Activated CD8-positive, alpha-beta memory T cell treated with anti-CD3 and anti-CD28 coated beads, Interleukin-2, amount 50 U/mL, for 24 hours (primary cell): Measurements from ENCODE around the gene TBXAS1.

Experiments used
- DNase-seq: peaks from one replicate; pipeline ENCODE4 v3.0.0-alpha.2; 2020; ENCODE audit errors: extremely low read depth

The TBXAS1 gene

GRCh38 chr7:139829025-139829774 lies at the start of gene TBXAS1:
Gene TBXAS1 (plus strand): TSS chr7:139829264. CDS start chr7:139829391, 127 bp downstream.
- DNase-seq, result no peak

GRCh38 chr7:139782932-139783331 lies 46.1 kb upstream of the TBXAS1 start:
- no peak for DNase-seq

GRCh38 chr7:139783647-139784385 lies 45.2 kb upstream of the TBXAS1 start:
- DNase-seq, result no peak

DNA sequence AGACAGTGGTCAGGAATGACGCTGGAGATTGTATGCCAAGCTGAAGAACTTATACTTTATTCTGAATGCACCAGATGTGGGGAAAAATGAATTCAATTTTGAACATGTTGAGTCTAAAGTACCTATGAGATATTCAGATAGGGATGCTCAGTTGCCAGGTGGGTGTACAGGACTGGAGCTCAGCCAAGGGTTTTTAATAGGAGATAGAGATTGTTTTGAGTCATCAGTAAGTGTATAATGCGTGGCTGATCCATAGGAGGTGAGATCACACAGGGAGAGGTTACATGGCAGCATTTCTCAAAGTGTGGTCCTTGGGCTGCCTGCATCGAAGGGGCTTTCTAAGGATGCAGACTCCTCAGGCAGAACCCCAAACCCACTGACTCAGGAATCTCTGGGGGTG lies 44.4 kb upstream of the TBXAS1 start:
- DNase-seq, result no peak

DNA sequence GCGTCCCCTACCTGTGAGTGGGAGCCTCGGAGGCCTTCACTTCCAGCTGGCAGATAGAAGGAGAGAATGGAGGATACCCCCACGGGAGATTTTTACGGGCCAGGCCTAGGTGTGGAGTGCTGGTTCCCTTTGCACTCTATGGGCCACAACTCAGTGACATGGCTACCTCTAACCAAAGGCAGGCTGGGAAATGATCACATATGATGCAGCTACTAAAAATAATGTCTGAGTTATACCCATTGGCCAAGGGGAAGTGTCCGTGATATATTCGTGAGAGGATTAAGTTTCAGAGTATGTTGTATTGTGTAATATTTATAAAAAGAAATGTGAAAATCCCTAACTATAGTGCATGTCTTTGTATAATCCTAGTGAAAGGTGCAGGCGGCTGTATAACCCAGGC lies 37.7 kb upstream of the TBXAS1 start:
- DNase-seq, result no peak

DNA sequence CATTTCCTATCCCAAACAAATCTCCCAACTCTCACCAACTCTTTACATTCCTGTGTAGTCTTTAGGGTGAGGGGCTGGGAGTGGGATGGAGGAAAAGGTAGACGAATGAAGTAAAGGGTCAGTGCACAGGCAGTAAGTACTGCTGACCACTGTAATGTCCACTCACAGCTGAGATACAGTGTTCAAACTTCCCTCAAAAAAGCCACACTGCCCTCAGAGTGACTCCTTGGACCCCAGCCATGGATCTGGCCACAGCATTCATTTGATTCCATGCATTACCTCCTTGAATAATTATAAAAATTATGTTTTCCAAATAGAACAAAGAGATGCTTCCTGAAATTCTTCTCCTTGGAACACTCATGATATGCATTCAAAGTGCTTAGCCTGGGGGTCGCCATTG lies 31.5 kb upstream of the TBXAS1 start:
- DNase-seq, result no peak

GRCh38 chr7:139798221-139798620 lies 30.8 kb upstream of the TBXAS1 start:
- DNase-seq, result no peak

- DNase-seq, result no peak
Observed at GRCh38 chr7:139798892-139799291, 30.2 kb upstream of the TBXAS1 start.

DNA sequence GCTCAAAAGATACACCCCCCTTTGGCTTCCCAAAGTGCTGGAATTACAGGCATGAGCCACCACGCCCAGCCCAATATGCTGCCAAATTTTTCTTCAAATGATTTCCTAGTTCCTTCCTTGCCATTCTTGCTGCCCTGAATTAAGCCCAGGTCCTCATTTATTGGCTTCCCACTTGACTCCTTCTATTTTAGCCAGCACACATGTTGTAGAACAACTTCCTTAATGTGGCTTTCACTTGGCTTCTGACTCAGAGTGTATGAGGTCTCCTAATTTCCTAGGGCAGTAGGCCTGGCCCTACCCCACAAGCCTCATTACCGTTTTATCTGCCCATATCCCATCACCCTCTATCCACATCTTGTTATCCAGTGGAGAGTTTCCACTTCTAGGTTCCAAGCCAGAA lies 29.5 kb upstream of the TBXAS1 start:
- DNase-seq, result no peak

GRCh38 chr7:139804571-139804970 lies 24.5 kb upstream of the TBXAS1 start:
- DNase-seq, result no peak

GRCh38 chr7:139807009-139807408 lies 22.1 kb upstream of the TBXAS1 start:
- DNase-seq, result no peak

- DNase-seq, result no peak
Observed at GRCh38 chr7:139808427-139808826, 20.6 kb upstream of the TBXAS1 start.

DNA sequence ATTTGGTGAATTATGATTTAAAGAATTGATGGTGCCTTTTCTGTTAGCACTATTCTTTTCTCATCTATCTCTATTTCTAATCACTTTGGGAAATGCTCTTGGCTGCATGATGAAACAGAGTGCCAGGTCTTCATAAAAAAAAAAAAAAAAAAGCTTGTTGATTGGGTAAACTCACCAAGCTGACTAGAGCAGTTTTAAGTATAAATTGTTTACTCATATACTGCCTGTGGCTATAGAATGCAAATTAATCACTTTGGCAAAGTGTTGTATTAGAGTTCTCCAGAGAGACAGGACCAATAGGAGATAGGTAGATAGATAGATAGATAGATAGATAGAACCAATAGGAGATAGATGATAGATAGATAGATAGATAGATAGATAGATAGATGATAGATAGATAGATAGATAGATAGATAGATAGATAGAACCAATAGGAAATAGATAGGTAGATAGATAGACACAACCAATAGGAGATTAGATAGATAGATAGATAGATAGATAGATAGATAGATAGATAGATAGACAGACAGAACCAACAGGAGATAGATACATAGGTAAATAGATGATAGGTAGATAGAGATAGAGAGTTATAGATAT lies 20.1 kb upstream of the TBXAS1 start:
- no peak for DNase-seq

GRCh38 chr7:139811066-139811465 lies 18.0 kb upstream of the TBXAS1 start:
- no peak for DNase-seq

- no peak for DNase-seq
Observed at GRCh38 chr7:139813151-139813550, 15.9 kb upstream of the TBXAS1 start.

- no peak for DNase-seq
Observed at GRCh38 chr7:139813689-139814088, 15.4 kb upstream of the TBXAS1 start.

DNA sequence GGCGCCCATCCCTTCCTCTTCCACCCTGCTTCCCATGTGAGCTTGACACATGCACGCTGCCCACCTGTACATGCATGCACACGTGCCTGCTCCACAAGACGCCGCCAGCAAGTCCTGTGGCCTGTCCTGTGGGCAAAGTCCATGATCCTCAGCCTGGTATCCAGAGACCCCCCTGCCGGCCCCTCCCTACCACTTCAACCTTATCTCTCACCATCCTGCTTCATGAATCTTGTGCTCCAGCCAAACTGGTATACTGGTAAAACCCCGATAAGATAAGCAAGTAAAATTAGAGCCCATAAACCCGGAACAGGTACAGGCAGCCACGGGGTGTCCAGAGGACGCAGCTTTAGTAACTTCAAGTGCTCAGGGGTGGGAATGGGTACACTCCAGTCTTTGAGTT lies 11.8 kb upstream of the TBXAS1 start:
- DNase-seq, result no peak

DNA sequence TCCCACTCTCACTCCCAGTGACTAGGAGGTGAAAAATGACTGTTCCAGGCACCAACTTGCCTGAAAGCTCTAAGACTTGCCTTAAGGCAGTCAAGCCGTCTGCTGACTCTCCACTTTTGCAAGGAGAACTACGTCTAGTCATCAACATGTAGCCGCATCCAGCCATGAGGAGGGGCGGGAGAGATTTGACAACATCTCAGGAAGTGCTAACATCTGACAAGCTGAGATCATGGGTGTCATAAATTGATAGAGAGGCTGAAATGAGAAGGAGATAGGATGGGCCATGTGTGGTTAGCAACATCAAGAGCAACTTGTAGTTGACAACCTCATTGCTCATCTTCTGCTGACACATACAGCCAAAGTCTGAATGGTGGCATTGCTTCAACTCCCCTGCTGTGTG lies 9.0 kb upstream of the TBXAS1 start:
- no peak for DNase-seq

GRCh38 chr7:139821349-139822105 lies 7.5 kb upstream of the TBXAS1 start:
- no peak for DNase-seq

- no peak for DNase-seq
Observed at GRCh38 chr7:139822855-139823254, 6.2 kb upstream of the TBXAS1 start.

- DNase-seq, result no peak
Observed at GRCh38 chr7:139823959-139824521, 5.0 kb upstream of the TBXAS1 start.
